HG03175 (cell line): ENCODE data around the gene DENND2A.
A peak's percentile ranks its signal among the peaks of the same experiment; 100 is the strongest.
"Not testable (repeated sequence)": the region's sequence is repeated elsewhere in the genome, so short reads cannot be mapped to it uniquely, and the experiment has no call there.

Source experiments
- ATAC-seq: cut with Tn5 transposase; IDR thresholded peaks from one replicate; pipeline ENCODE4 v1.9.1; 2021; ENCODE audit warnings: mild to moderate bottlenecking, moderate library complexity; ENCODE audit not compliant: unreplicated experiment

Gene DENND2A

DNA sequence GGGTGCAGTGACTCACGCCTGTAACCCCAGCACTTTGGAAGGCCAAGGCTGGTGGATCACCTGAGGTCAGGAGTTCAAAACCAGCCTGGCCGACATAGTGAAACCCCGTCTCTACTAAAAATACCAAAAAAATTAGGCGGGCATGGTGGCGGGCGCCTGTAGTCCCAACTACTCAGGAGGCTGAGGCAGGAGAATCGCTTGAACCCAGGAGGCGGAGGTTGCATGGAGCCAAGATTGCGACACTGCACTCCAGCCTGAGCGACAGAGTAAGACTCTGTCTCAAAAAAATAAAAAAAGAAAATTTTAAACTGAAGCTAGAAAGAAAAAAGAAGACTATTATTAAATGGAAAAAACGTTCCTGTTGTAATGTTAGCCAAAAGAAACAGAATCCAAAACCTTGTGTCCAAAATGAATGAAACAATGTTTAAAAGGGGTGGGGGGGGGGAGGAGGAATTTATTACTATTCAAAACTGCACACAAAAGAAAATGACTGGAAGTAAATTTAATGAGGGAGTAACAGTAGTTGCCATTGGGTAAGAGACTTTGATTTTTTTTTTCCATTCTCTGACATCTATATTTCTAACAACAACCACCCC is 20.6 kb downstream of the DENND2A start:
- ATAC-seq, result not testable (repeated sequence)

DNA sequence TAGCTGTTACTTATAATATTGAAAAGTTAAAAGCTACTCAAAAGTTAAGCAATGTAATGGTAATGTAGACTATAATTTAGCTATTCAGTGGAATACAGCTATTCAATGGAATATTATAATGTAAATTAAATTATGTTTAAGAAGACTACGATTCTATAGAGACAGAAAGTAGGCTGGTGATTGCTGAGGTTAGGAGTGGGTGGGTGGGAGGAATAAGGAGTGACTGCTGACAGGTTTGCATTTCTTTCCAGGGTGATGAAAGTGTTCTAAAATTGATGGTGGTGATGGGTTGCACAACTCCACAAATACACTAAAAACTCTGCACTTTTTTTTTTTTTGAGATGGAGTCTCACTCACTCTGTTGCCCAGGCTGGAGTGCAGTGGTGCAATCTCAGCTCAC is 21.4 kb downstream of the DENND2A start:
- ATAC-seq, result no peak

DNA sequence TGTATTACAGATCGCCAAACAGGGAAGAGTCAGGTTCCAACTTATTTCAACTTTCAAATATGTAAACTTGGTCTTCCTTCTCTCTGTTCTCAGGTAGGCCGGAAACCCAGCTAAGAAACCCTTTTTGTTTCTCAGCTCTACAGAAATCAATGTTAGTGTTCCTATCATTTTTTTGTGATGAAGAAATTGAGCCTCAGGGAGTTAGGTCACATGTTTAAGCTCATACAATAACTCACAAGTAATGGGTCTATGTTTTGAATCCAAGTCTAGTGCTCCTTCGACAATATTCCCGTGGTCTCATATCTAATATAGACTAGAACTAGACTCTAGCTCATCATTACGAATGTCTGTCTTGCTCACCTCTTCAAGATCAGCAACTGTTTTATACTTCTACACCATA is 22.3 kb downstream of the DENND2A start:
- ATAC-seq, result no peak

DNA sequence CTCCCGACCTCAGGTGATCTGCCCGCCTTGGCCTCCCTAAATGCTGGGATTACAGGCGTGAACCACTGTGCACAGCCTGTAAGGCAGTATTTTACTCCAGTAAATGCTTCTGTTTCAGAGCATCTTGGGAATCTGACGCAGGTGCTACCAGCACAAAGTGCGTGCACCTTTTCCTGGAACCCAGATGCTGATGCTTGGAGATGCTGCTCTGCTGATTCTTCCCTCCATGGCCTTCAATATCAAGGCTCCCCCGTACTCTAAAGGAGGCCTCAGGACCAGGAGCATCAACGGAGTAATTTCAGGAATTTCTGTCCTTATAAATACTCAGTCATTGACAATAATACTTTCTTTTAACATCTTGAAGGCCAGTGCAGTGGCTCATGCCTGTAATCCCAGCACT is 23.5 kb downstream of the DENND2A start:
- ATAC-seq, result no peak

DNA sequence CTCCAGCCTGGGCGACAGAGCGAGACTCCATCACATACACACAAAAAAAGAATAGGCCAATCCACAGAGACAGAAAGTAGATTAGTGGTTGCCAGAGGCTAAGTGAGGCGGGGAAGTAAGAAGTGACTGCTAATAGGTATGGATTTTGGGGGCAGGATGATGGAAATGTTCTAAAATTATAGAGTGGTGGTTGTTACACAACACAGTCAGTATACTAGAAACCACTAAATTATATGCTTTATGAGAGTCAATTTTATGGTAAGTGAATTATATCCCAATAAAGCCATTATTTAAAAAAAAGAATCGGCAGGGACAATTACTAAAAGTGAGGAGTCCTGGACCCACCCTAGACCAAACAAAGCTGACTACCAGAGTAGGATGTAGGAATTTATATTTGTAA is 24.3 kb downstream of the DENND2A start:
- no peak for ATAC-seq

DNA sequence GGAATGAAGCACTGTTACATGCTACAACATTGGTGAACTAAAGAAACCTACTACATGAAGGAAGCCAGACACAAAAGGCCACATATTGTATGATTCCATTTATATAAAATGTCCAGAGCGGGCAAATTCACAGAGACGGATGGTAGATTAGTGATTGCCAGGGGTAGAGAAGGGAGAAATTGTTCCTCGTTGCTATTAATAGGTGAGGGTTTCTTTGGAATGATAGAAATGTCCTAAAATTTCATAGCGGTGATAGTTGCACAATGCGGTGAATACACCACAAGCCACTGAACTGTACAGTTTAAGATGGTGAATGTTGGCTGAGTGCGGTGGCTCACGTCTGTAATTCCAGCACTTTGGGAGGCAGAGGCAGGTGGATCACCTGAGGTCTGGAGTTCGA is 29.0 kb downstream of the DENND2A start:
- no peak for ATAC-seq

DNA sequence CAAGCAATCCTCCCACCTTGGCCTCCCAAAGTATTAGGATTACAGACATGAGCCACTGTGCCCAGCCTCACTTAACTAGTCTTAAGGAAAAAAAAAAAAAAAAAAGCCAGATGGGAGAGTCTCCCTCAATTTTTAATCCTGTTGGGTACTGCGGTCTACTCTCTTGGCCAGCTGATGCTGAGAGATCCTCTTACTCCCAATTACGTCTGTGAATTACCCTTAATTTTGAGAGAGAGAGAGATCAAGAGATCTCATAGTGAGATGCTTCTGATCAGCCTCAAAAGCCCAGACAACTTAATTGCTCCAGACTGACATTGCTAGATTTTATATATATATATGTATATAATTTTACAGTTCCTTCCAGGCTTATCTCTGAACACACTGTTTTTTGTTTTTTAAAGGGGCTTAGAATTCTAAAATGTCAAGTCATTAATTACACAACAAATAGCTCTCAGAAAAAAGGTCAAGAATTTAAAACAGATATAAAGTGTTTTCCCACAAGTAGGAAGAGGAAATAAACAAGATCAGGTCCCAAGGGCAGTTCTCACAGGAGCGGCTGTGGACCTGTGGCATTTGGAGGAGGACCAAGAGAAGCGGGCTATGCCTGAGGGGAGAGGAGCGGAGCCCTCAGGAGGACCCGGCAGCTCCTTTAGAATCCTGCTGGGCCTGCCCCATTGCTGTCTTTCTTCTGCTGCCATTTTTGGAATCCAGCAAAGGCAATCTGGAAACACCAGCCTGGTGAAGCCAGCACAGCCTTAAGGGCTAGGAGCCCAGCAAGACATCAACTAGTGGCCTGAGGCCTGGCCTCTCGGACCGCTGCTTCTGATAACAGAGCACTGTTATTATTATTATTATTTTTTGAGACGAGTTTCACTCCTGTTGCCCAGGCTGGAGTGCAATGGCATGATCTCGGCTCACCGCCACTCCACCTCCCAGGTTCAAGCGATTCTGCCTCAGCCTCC is 30.1 kb downstream of the DENND2A start:
- ATAC-seq, result no peak

DNA sequence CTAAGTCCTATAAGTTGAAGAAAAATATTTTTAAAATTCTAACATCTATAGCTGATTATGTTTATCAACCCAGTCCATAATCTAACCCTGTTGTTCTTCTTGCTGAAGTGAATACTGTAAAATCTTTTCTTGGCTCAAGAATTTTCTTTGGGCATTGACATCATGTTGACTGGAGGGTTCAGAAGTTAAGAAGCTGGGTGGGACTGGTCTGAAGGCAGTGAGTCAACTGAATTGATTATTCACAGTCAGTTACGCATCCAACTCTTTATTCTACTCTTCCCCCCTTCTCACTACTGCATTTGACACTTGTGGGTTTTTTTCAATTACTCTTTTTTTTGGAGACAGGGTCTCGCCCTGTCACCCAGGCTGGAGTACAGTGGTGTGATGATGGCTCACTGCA is 31.0 kb downstream of the DENND2A start:
- ATAC-seq, result no peak

DNA sequence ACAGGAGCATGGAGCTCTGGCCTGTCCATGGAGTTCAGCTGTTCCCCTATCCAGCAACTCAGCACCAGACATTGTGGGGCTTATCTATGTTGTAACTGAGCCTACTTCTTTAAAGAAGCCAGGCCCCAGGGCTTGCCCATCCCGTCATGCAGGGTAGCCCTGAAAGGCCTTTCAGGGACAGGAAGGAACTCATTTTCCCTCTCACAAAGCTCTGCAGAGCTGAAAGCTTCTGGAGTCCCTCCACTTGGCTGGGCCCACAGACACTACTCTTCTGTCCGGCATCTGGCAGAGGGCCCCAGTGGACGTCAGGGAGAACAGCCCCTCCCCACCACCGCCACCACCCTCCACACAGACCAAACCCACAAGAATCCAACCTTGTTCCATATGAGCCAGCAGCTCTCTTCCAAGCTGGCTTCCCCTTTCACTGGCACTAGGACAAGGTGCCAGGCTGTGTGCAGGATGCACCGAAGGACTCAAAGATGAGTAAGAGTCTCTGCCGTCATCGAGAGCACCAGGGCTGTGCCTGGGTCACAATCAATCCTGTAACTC is 33.1 kb downstream of the DENND2A start:
- no peak for ATAC-seq

DNA sequence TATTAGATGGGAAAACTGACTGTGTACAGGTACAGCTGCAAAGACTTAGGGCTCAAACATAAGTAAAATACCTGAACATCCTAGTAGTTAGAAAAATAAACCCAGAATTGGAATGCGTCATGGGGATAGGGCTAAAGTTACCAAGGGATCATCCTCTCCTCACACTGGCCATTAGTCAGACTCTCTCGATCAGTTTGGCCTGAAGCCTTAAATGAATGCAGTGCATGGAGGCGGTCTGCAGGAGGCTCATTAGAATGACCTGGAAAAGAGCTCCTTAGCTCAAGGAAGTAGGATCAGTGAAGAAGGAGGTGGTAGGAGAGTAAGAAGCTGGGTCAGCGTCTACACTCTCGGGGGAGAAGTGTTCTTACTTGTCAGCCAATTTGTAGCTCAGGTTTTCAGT is 35.3 kb downstream of the DENND2A start:
- ATAC-seq, result no peak

DNA sequence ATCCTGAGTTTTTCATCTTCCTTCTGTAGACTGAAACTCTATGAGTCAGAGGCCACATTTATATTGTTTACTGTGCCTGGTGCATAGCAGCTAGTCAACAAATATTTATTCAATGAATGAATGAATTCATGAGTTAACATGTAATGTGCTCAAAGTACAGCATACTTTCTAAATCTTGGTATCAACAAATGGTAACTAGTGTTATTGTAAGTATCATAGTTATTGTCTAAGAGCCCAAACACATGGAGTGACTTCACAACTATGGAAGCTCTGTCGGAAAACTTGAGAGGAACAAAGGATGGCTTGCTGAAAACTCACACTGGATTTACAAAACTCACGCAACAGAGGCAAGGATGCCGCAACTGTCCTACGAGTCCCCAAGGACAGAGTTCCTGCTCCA is 35.9 kb downstream of the DENND2A start:
- no peak for ATAC-seq

DNA sequence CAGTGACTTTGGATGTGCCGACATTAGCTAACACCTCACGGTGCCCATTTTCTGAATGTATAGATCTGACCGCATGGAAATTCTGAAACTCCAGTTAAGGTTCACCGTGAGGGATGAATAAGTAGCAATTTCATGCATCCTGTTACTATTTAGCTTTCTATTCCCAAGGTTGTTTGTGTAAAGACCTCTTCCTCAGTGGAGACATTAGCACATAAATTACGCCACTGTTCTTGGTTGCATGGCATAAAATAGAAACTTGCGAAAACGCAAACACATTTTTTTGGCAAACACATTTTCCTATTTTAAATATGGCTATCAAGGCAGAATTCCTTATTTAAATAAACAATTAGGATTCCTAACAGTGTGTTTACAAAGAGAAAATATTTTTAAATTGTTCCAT is 36.5 kb downstream of the DENND2A start:
- no peak for ATAC-seq

DNA sequence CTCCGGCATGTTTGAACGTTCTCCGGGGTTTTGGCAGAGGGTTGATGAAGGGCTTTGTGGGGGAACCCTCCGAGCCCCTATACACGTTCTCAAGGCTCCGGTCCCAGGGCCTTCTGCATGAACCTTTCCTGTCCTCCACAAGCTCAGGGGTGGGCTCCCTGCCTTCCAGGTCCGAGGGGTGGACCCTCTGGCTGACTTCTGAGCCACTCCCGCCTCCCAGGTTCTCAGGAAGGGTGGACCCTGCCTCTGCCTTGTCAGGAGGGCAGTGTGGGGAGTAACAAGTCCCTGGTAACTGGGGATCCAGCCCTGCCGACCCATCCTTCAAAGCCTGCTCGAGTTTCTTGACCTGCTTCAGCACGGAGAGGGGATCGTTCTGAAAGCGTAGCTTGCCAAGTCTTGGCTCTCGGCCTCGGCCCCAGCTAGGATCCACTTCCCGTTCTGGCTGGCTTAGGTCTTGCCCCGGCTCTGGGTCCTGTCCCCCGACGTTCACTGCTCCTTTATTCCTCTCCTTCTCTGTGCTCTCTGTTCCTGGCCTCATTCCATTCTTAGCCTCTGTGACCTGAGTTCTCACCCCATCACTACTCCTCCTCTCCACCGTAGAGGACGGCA is 38.9 kb downstream of the DENND2A start:
- ATAC-seq, result no peak

DNA sequence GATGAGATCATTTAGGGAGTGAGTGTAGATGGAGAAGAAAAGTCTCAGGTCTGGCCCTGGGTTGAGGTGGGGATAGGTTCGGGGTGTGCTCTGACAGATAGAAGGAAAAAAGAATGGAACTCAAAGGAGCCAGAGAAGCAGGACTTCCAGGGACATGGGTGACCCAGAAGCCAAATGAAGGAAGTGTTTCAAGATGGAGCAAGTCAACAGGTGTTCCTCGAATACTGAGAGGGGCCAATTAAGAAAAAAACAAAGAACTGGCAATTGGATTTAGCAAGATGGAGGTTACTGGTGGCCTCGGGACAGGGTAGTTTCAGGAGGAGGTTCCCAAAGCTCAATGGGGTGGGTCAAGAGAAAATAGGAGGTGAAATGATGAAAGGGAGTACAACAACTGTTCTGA is 40.3 kb downstream of the DENND2A start:
- ATAC-seq, result no peak

DNA sequence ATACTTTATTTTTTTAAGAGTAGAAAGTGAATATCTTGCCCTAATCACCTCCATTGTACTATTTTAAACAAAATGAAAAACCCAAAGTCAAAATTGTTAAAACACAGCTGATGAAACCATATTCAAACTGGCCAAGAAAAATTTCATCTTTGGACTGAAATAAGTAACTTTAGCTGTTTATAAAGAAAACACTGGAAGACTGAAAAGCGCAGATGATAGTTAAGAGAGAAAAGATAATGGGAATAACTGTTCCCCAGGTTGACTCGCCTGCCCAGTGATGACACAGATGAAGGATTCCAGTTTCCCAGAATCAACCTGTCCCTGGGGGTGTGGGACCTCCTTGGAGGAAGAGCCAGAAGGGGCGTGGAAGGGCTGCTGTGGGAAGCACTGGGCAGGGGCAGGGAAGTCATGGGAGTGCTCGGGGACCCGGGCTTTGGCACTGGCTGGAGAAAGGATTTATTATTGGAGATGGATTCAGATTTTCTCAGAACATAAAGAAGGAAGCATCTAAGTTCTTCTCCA is 43.1 kb downstream of the DENND2A start:
- ATAC-seq, result no peak

DNA sequence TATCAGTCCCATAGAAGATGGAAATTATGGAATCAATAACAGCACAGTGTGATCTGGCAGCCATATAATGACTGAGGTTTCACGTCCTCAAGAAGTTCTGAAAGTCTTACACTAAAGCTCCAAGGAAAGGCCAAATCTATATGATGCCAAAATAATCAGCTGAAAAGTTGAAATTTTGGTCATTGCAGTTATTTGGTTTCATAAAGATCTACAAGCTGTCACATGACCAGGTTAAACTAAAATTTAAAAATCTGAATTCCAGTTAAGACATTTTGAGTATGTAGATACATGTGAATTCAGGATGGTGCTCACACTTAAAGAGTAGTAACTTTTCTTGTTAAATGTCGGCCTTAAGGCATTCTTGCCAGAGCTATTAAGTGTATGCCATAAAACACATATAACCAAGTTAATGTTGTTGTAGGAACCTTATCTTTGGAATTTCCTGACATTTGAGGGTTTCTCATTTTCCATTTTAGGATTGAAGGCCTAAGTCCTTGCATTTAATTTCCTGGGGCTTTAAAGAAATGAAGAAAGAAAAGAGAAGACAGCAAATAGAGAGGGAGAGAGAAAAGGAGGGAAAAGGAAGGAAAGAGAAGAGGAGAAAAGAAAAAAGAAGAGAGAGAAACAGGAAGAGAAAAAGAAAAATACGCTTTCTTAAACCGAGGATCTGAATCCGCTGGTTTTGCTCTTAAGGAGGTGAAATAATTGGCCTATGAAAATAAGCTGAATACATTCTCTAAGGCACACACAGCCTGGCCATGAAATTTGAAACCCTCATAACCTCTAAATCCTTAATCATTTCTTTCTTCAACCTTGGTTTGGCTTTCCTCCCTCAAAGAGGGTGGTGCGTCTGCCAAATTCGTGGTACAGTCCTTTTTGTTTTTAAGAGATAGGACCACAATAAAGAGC is 43.8 kb downstream of the DENND2A start:
- no peak for ATAC-seq

DNA sequence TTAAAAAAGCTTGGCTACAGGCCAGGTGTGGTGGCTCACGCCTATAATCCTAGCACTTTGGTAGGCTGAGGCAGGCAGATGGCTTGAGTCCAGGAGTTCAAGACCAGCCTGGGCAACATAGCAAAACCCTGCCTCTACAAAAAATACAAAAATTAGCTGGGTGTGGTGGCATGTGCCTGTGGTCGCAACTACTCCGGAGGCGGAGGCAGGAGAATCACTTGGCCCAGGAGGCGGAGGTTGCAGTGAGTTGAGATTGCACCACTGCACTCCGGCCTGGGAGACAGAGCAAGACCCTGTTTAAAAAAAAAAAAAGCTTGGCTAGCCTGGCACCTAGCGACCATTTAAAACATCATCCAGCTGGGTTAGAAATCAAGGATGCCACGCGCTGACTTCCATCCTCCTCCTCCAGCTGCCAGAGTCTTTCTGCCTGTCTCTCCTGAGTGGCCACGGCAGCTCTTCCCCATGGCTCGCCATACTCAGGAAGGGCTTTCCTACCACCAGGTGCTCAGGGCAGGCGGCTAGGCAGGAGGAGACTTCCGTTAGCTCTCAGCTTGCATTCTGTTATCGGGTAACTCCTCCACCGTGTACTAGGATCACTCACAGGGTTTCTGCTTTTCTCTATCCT is 45.0 kb downstream of the DENND2A start:
- ATAC-seq, result no peak

DNA sequence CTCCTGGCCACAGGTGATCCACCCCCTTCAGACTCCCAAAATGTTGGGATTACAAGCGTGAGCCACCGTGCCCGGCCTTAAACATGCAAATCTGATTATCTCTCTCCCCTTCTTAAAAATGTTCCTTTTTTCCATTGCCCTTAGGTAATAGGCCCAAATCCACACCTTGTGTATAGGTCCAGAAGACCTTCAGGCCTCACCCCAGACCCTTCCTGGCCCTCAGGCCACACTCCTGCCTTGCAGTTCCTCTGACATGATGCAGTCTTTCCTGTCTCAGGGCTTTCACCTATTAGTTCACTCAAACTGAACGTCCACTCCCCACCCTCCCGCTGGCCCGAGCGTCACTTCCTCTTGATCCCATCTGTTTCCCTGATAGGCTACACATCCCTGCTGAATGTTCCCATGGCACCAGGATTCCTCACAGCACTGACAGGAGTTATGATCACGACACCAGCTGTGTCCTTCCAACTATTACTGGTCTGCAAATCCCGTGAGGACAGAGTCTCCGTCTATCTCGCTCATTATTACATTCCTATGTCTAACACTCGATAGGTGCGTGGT is 46.4 kb downstream of the DENND2A start:
- no peak for ATAC-seq

DNA sequence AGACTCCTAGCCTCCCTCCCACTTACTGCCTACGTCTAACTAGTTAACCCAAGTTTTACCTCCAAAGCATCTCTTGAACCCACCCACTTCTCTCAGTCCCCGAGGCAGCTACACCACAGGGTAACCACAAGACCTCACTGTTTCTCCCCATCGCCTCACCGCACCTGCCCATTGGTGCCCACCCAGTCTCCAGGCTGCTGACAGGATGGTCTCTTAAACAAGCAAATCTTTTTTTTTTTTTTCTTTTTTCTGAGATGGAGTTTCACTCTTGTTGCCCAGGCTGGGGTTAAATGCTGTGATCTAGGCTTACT is 47.0 kb downstream of the DENND2A start:
- ATAC-seq, result peak; percentile 56
